Caco-2 (cell line): ENCODE measurements around the gene PACS1. TPM values are rescaled to one million over a fixed set of nuclear protein-coding genes. Genes with fewer than 3 reads are reported as not detected.

Experiments used
- BruUV-seq: library from RNA; stranded (reverse); fragments of 400-500 nt; replicated peaks from 2 replicates; lab custom pipeline; 2021; lab: Mats Ljungman, UMichigan
- CTCF ChIA-PET: fragments of 300-600 bp; sonication (Branson Sonifier 250); formaldehyde crosslinking; loops from one replicate; lab custom pipeline; 2022; ENCODE audit warnings: antibody characterized with exemption; lab: Charles Lee
- POLR2A ChIA-PET: fragments of 300-600 bp; sonication (Branson Sonifier 250); formaldehyde crosslinking; loops from one replicate; lab custom pipeline; 2022; ENCODE audit warnings: antibody characterized with exemption; lab: Charles Lee
- DNase-seq, 2 experiments: peaks; one replicate each; pipeline versions ENCODE4 v3.0.0 to v3.0.0-alpha.2; 2020 to 2022
- H3K27me3 ChIP-seq: replicated peaks from 2 replicates; pipeline ENCODE4 v1.6.0; 2011; ENCODE audit warnings: low read length; ENCODE audit not compliant: control insufficient read depth, insufficient read depth
- H3K36me3 ChIP-seq: 2 replicates; pipeline ENCODE4 v1.5.1; 2011; ENCODE audit warnings: low read length; ENCODE audit not compliant: control insufficient read depth, insufficient read depth
- H3K4me1 ChIP-seq: fragments of 250-450 bp; sonication (Bioruptor Pico); 2 replicates; pipeline ENCODE4 v1.5.1; 2020; ENCODE audit warnings: mild to moderate bottlenecking
- H3K4me3 ChIP-seq: 2 replicates; pipeline ENCODE4 v1.5.1; 2011; ENCODE audit warnings: low read depth, mild to moderate bottlenecking, control low read depth, low read length
- H3K9me3 ChIP-seq: fragments of 250-450 bp; sonication (Bioruptor Pico); 2 replicates; pipeline ENCODE4 v1.5.1; 2020; ENCODE audit warnings: mild to moderate bottlenecking, moderate library complexity
- H3K27ac Mint-ChIP-seq: one replicate; pipeline ENCODE4 v1.8.0; 2022; ENCODE audit warnings: mixed read lengths; ENCODE audit not compliant: unreplicated experiment
- H3K27me3 Mint-ChIP-seq: one replicate; pipeline ENCODE4 v1.8.0; 2022; ENCODE audit warnings: mixed read lengths; ENCODE audit not compliant: insufficient read depth, unreplicated experiment
- H3K36me3 Mint-ChIP-seq: one replicate; pipeline ENCODE4 v1.8.0; 2022; ENCODE audit warnings: mild to moderate bottlenecking, mixed read lengths; ENCODE audit not compliant: insufficient read depth, unreplicated experiment
- H3K4me1 Mint-ChIP-seq: one replicate; pipeline ENCODE4 v1.8.0; 2022; ENCODE audit warnings: low read depth, mixed read lengths; ENCODE audit not compliant: unreplicated experiment
- H3K4me3 Mint-ChIP-seq: one replicate; pipeline ENCODE4 v1.8.0; 2022; ENCODE audit warnings: mild to moderate bottlenecking, moderate library complexity, mixed read lengths; ENCODE audit not compliant: unreplicated experiment
- H3K9me3 Mint-ChIP-seq: one replicate; pipeline ENCODE4 v1.8.0; 2022; ENCODE audit warnings: mixed read lengths; ENCODE audit not compliant: unreplicated experiment
- CTCF ChIP-seq, 2 experiments: fragments of 200-600 bp in 1 of 2; IDR thresholded peaks; 1 replicate in 1 of 2; 2 replicates in 1 of 2; pipeline versions ENCODE4 v1.5.1 to v1.8.0; 2011 to 2022; ENCODE audit warnings: antibody characterized with exemption in 1 of 2, control low read depth in 1 of 2, inconsistent platforms in 1 of 2, low read depth in 1 of 2, low read length in 1 of 2, mild to moderate bottlenecking in 1 of 2, moderate library complexity in 1 of 2; ENCODE audit not compliant: insufficient read depth in 1 of 2, severe bottlenecking in 1 of 2, unreplicated experiment in 1 of 2
- intact Hi-C: fragments of 100-400 bp; cut with micrococcal nuclease; formaldehyde crosslinking; loops from one replicate; pipeline ENCODE4 v1.10.0; 2022; ENCODE audit not compliant: unreplicated experiment
- total RNA-seq: library from RNA; stranded (reverse); gene quantifications from 2 replicates; pipeline ENCODE4 v1.2.3, GENCODE V29; 2022

PACS1 gene
- total RNA-seq, 1 experiment from 2014 or later: 82.2 TPM

GRCh38 chr11:66262191-66262590 is 192.1 kb downstream of the PACS1 start:
- Mint-ChIP-seq H3K4me3 (no peak overlapping the region), H3K4me1 (peaks cover 15% of the 10 kb centered on the region), H3K36me3 (peaks cover 56% of the 10 kb centered on the region), H3K27me3 (no peaks in the 10 kb centered on the region), H3K9me3 (no peaks in the 10 kb centered on the region), H3K27ac (no peak overlapping the region)
- no TSS peak for BruUV-seq
- Histone ChIP-seq H3K36me3 (no peaks in the 10 kb centered on the region), H3K4me1 (no peaks in the 10 kb centered on the region), H3K4me3 (no peak overlapping the region), H3K27me3 (no peaks in the 10 kb centered on the region), H3K9me3 (no peaks in the 10 kb centered on the region)
- ChIA-PET CTCF (interaction anchor here (0.6 kb wide), 1 partner anchor 27 kb away, joined by 3 read pairs; the partner anchor contains the start of gene YIF1A), POLR2A (no interaction called here)
- DNase-seq: no peak
- intact Hi-C loops: no loop called here
- no peak for TF ChIP-seq CTCF (IDR thresholded peaks at IDR 0.05; ENCODE audit: insufficient read depth in 1 of 2, low read depth in 1 of 2, low read length in 1 of 2, severe bottlenecking in 1 of 2, unreplicated experiment in 1 of 2)

- H3K4me1 Mint-ChIP-seq: peaks cover 18% of the 10 kb centered on the region
- H3K9me3 Mint-ChIP-seq: no peaks in the 10 kb centered on the region
- no peak overlapping the region for H3K4me3 Mint-ChIP-seq
- Histone ChIP-seq H3K4me3 (no peak overlapping the region), H3K27me3 (no peaks in the 10 kb centered on the region), H3K36me3 (no peaks in the 10 kb centered on the region), H3K9me3 (no peaks in the 10 kb centered on the region), H3K4me1 (no peaks in the 10 kb centered on the region)
- no peak for DNase-seq
- peak overlapping the region; percentile 32 for H3K27ac Mint-ChIP-seq
- intact Hi-C loops: no loop called here
- H3K36me3 Mint-ChIP-seq: peaks cover 56% of the 10 kb centered on the region
- POLR2A ChIA-PET: no interaction called here
- no TSS peak for BruUV-seq
- TF ChIP-seq CTCF (IDR thresholded peaks at IDR 0.05; ENCODE audit: insufficient read depth in 1 of 2, low read depth in 1 of 2, low read length in 1 of 2, severe bottlenecking in 1 of 2, unreplicated experiment in 1 of 2): no peak
- no peaks in the 10 kb centered on the region for H3K27me3 Mint-ChIP-seq
- CTCF ChIA-PET: no interaction called here
Observed at GRCh38 chr11:66262696-66263095, 192.6 kb downstream of the PACS1 start.

GRCh38 chr11:66263231-66263630 is 193.2 kb downstream of the PACS1 start:
- intact Hi-C loops: no loop called here
- H3K9me3 ChIP-seq: no peaks in the 10 kb centered on the region
- H3K4me1 ChIP-seq: no peaks in the 10 kb centered on the region
- no peak for DNase-seq
- Mint-ChIP-seq H3K36me3 (peaks cover 56% of the 10 kb centered on the region), H3K4me1 (peaks cover 18% of the 10 kb centered on the region), H3K4me3 (no peak overlapping the region), H3K9me3 (no peaks in the 10 kb centered on the region), H3K27me3 (no peaks in the 10 kb centered on the region), H3K27ac (peak overlapping the region; percentile 32)
- TF ChIP-seq CTCF (IDR thresholded peaks at IDR 0.05; ENCODE audit: insufficient read depth in 1 of 2, low read depth in 1 of 2, low read length in 1 of 2, severe bottlenecking in 1 of 2, unreplicated experiment in 1 of 2): no peak
- BruUV-seq: no TSS peak
- POLR2A ChIA-PET: no interaction called here
- no peaks in the 10 kb centered on the region for H3K36me3 ChIP-seq
- no peak overlapping the region for H3K4me3 ChIP-seq
- H3K27me3 ChIP-seq: no peaks in the 10 kb centered on the region
- CTCF ChIA-PET: no interaction called here
